Measurements from ENCODE around the gene PLCB4.
"Not testable (repeated sequence)": the region's sequence is repeated elsewhere in the genome, so short reads cannot be mapped to it uniquely, and the experiment has no call there.

PLCB4 gene

DNA sequence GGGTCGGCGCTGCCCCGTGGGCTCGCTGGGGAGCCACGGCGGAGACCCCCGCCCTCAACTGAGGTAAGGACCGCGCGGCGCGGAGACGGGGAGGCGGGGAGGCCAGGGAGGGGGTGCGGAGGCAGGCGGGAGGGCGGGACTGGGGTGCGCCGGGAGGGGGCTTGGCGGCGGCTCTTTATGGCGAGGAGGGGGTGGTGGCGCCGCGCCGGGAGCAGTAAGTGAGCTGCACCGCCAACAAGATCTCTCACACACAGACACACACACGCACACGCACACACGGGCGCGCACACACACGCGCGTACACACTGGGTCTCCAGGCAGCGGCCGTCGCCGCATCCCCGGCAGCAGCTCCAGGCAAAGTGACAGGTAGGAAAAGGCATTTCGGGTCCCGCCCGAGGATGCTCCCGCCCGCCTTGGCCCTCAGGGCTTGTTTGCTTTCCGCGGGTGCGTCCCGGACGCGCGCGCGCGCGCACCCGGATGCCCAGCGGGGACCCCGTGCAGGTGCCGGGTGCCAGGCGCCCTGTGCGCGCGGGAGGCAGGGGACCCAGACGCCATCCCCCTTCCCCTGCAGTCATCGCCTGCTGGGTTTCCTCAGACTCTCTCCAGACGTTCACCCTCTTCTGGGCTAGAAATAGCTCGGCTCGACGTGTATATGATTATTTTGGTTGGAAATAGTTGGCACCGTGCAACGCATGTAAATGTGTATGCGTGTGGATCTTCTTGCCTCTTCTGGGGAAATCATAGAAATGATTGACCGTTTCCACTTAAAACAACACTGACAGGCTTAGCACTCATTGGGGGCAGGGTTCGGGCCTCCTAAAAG, at the start of gene PLCB4:
Gene PLCB4 (plus strand): TSS at position 247 of the 823 bp plus-strand sequence. CDS start 238,728 bp downstream, outside the sequence.
- peak; percentile 55 for DNase-seq

DNA sequence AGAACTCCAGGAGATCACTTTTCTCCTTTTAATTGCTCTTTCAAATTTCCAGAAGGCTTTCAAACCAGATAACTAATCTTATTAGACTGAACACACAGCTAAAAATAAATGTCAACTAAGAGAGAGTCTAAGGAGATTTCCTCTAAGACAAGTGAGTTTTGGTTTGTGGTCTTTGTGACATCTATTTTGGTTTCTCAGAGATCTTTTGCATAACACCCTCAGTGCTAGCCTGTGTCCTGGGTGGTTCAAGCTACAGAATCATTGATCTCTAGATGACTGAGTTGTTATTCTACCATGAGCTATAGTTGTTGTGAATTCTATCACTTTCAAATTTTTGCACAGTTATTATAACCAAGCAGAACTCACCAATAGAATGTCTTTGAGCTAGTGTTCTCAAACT, 49.1 kb upstream of the PLCB4 start:
- no peak for DNase-seq

DNA sequence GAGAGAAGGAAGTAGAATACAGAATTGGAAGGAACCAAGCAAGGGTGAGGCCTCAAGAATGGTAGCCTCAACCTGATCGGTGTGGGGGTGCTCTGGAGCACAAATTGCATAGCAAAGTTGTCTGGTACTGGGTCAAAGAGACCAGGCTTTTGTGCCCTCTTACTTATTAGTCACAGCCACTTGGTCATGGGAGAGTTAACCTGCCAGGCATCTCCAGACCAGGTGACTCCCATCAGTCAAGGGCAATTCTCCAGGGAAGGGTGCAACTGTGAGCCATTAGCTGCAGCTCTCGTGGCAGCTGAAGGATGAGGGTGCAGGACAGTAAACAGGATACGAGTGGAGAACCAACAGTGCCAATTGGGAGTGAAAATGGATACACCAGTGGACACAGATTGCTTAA, 47.7 kb upstream of the PLCB4 start:
- DNase-seq, result no peak

DNA sequence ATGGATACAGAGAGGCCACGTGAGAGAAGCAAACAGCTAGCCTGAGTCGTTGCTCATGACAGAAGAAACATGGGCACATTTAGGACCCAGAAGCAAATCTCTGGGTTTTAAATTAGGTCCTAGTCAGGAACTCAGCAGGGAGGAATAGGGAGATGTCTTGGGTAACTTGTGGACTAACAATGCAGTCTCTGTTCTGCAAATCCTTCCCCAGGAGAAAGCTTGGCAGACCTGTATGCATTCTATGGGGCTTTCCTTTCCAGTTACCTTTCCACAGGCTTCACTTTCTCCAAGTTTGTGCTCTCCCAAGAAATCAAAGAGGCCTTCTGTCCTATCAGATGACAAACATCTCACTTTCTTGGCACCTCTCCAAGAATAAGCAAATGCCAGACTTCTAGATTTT, 47.2 kb upstream of the PLCB4 start:
- peak; percentile 16 for DNase-seq

DNA sequence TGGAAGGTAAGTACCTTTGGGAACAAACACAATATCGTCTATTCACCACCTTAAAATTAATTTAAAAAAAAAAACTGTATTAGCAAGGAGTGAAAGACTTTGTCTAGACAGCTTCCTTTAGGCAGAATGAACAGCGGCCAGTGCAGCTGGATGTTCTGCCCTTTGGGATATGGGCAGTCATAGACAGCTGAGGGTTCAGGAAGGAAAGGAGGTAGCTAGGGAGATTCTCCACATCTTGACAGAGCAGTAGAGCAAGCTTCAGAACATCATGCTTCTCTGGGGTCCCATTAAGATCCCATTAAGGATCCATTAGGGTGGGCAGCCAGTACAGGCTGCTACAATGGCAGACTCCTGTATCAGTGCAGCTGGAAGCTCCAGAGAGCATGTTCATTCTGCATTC, 46.5 kb upstream of the PLCB4 start:
- DNase-seq, result no peak

GRCh38 chr20:9024606-9025005, 44.3 kb upstream of the PLCB4 start:
- DNase-seq, result no peak

DNA sequence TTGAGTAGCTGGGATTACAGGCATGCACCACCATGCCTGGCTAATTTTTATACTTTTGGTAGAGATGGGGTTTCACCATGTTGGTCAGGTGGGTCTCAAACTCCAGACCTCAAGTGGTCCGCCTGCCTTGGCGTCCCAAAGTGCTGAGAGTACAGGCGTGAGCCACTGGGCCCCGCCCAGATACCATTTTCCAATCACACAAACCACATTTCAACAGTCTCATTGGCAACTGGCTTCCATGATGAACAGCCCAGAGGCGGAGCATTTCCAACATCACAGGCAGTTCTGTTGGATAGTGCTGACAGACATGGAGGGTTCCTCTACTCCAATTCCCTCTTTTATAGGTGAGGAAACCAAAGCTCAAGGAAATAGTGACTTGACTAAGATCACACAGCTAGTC, 43.9 kb upstream of the PLCB4 start:
- DNase-seq, result no peak

DNA sequence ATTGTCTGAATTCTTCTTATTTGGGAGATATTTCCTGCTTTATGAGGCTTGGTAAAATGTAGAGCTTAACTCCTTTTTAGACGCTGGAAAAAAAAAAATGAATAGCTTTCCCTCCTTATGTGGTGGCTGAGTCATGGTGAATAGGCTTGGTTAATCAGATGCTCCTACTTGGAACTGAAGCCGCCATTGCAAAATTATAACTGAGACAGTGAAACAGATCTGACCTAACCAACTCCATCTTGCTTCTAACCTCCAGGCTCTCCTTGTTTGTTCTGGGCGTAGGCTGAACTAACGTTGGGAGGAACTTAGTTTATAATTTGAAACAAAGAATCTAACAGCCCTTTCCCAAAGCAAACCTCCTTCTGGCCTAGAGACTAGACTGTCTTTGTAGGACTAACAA, 43.2 kb upstream of the PLCB4 start:
- no peak for DNase-seq

DNA sequence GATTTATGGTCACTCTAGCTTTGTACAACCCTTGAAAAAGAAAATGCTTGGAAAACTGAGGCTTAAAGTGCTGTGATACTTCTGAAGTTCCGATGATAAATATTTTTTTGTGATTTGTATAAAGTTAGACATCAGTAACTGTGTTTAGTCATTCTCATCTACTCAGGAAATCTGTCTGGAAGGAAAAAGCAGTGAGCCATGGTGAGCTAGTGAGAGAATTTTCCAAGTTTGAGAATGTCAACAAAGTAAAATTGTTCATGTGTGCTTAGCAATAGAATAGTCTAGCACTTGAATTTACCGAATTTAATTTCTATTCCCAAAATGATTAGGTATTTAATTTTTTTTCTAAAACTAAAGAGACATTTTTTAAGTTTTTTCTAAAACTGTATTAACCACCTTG, 41.3 kb upstream of the PLCB4 start:
- DNase-seq, result no peak

GRCh38 chr20:9028419-9028818, 40.5 kb upstream of the PLCB4 start:
- DNase-seq, result no peak

- DNase-seq, result no peak
These were observed 36.9 kb upstream of the PLCB4 start for GRCh38 chr20:9031991-9032390.

DNA sequence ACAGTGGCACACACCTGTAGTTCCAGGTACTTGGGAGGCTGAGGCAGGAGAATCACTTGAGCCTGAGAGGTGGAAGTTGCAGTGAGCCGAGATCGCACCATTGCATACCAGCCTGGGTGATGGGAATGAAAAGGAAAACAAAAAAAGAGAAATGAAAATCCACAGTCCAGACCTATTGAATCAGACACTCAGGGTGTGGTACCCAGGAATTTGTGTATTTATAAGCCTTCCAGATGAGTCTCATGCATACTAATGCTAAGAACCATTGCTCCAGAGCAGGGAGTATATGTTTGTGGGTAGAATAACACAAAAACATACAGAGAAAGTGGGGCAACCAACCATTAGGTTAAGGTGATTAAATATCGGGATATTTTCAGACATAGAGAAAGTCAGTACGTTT, 36.1 kb upstream of the PLCB4 start:
- DNase-seq, result no peak

- DNase-seq, result peak; percentile 42
These were observed 33.8 kb upstream of the PLCB4 start for GRCh38 chr20:9035126-9035525.

DNA sequence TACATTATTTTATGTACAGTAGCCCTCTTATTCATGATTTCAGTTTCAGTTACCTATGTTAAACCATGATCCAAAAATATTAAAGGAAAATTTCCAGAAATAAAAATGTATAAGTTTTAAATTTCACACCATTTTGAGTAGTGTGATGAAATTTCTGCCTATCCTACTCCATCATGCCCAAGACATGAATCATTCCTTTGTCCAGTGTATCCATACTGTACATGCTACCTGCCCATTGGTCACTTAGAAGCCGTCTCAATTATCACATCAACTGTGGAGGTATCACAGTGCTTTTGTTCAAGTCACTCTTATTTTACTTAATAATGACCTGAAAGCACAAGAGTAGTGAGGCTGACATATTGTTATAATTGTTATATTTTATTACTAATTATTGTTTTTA, 32.3 kb upstream of the PLCB4 start:
- DNase-seq, result no peak

DNA sequence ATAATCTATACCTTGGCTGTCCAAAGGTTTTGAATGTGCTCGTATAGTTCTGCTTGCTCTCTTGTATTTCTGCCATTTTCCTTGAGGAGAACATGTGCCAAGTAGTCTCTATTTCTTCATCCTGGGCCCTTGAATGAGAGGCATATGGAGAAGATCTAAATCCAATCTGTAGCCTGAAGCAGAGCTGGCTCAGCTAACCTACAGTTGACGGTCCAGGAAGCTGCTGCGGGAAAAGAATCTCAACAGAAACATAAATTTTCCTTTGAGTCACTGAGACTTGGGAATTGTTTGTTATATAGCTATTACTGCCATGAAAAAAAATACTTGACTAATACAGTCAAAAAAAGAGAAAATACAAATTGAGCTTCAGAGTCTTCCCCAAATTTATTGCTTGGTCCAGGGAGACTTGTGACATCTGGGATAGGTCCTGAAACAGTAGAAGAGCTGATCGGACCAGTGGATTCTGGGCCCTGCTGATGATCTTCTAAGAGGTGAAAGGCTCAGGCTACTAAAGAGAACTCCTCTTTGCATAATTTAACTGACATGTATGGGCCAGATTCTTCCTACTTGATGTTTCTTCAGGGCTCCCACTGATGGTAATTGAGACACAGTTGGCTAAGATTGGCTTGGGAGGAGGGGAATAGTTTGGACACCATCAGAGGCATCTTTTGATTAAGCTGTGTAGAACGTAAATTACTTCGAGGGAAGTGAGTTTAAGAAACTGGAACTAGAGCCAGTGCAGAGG, 29.9 kb upstream of the PLCB4 start:
- peak; percentile 63 for DNase-seq

DNA sequence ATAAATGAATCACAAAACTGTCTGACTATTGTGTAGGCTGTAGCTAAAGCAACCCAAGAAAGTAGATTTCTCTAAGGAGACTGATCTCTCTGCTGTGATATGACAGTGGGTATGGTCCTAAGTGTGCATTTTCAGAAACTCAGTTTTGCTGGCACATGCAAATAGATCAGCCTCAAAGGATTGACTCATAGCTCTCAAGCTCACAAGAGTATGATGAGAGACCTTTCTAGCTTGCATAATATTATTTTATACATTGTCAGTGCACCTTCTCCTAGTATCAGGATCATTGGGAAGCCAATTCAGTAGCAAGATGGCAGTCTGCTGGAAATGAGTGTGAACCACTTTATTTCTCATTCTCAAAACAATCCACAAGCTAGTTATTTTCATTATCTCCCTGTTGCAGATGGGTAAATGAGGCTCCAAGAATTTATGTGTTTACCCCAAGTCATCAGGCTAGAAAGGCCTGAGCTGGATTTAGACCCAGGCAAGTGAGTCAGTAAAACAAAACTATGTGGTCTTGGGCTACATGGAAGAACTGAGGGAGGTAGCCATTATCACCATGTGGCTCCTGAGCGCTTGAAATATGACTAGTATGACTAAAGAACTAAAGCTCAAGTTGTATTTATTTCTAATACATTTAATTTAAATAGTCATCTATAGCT, 27.9 kb upstream of the PLCB4 start:
- DNase-seq, result no peak

- no peak for DNase-seq
These were observed 25.5 kb upstream of the PLCB4 start for GRCh38 chr20:9043364-9043763.

- DNase-seq, result not testable (repeated sequence)
These were observed 21.0 kb upstream of the PLCB4 start for GRCh38 chr20:9047928-9048327.

- peak; percentile 17 for DNase-seq
These were observed 17.4 kb upstream of the PLCB4 start for GRCh38 chr20:9051508-9051907.

DNA sequence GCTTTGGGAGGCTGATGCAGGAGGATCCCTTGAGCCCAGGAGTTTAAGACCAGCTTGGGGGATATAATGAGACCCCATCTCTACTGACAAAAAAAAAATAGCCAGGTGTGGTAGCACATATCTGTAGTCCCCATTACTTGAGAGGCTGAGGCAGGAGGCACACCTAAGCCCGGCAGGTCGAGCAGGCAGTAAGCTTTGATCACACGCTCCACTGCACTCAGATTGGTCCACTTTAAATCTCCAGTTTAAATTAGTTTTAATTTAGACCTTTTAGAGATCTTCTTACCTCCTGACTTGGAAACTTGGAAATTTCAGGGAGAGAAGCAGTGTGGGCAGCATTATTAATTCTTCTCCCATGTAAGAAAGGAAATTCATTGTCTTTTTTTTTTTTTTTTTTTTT, 16.8 kb upstream of the PLCB4 start:
- no peak for DNase-seq

DNA sequence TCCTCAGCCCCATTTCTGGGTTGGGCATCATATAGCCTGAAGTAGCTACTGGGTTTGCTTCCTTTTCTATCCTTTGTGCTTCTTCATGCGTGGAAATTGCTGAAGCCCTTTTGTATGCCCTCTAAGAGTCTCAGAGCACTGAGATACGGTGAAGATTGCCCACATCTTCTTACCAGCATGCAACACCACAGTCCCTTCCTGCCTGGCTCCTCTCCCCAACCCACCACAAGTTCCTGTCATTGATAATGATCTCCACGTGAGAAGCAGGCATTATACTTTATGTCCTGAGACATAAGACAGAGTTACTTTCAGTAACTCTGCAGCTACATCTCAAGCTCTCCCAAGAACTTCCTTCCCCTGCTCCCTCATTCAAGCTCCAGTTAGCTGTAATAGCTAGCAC, 15.8 kb upstream of the PLCB4 start:
- DNase-seq, result no peak

- no peak for DNase-seq
These were observed 14.7 kb upstream of the PLCB4 start for GRCh38 chr20:9054176-9054575.

DNA sequence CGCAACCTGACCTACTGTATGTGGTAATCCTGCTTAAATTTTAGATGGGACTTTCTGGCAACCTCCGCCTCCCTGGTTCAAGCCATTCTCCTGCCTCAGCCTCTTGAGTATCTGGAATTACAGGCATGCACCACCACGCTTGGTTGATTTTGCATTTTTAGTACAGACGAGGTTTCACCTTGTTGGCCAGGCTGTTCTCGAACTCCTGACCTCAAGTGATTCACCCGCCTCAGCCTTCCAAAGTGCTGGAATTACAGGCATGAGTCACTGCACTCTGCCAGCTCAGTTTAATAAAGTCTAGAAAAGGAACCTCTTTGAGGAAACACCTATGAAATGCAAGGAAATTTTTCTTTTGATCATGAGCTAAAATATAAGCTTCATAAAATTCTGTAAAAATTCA, 9.0 kb upstream of the PLCB4 start:
- no peak for DNase-seq

DNA sequence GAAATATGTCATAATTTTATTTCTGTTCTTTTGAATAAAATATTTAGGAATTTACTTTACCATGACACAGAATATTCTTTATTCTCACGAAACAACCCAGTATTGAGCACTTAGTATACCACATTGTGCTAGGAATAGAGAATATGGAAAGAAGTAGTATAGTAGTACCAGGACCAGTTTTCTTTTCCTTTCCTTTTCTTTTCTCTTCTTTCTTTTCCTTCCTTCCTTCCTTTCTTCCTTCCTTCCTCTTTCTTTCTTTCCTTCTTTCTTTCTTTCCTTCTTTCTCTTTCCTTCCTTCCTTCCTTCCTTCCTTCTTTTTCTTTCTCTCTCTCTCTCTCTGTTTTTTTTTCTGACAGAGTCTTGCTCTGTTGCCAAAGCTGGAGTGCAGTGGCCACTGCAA, 7.5 kb upstream of the PLCB4 start:
- DNase-seq, result no peak
